Measurements from ENCODE around the gene CARNS1. TPM values are rescaled to one million over a fixed set of nuclear protein-coding genes. Genes with fewer than 3 reads are reported as not detected.

Gene CARNS1
- total RNA-seq, 3 donors from 2014 or later (not counting 1 experiment from before 2014, with no cell fraction given), result 25.0 to 29.0 (median 25.0) TPM

GRCh38 chr11:67372993-67373647 lies 42.4 kb upstream of the CARNS1 start, which contains the start of gene CLCF1:
Gene CLCF1 (minus strand): TSS chr11:67373598. CDS start chr11:67373539, 59 bp downstream.
- no peak for TF ChIP-seq CTCF (IDR thresholded peaks at IDR 0.05)
- H3K27me3 Mint-ChIP-seq (ENCODE audit: low read depth in 2 of 2), result no peaks in the 10 kb centered on the region
- H3K4me1 Mint-ChIP-seq, result peaks cover 44 to 54% of the 10 kb centered on the region in 2 donors
- H3K36me3 Mint-ChIP-seq, result no peaks in the 10 kb centered on the region
- H3K9me3 Mint-ChIP-seq, result no peaks in the 10 kb centered on the region
- Histone ChIP-seq H3K4me3 (ENCODE audit: low read length) (peak within 1 kb of the TSS; percentile 41), H3K9me3 (ENCODE audit: control insufficient read depth, insufficient read depth, low read length) (no peaks in the 10 kb centered on the region), H3K4me1 (ENCODE audit: control insufficient read depth, insufficient read depth, low read length) (peaks cover 57% of the 10 kb centered on the region), H3K36me3 (ENCODE audit: control insufficient read depth, insufficient read depth, low read length) (no peaks in the 10 kb centered on the region), H3K27ac (ENCODE audit: low read length) (peak within 1 kb of the TSS; percentile 43), H3K27me3 (ENCODE audit: control insufficient read depth, insufficient read depth, low read length) (peaks cover 3% of the 10 kb centered on the region)
- ATAC-seq (peak; percentile 32 to 45 (median 42)), DNase-seq (peak; percentile 55 to 58)
- under 1% methylated on average over 76 of the region's 76 CpGs for WGBS (ENCODE audit: insufficient coverage)
- peak within 1 kb of the TSS; percentile 97 for H3K4me3 Mint-ChIP-seq
- intact Hi-C loops (cut with micrococcal nuclease), result loop anchor here (5.0 kb wide), 2 partner anchors 86 to 106 kb away; partner anchors contain the start of genes ANKRD13D and GRK2
- H3K27ac Mint-ChIP-seq, result peak within 1 kb of the TSS; percentile 88 to 89

- peak overlapping the region; percentile 97 for H3K4me3 Mint-ChIP-seq
- no peaks in the 10 kb centered on the region for H3K9me3 ChIP-seq (ENCODE audit: control insufficient read depth, insufficient read depth, low read length)
- peaks cover 3% of the 10 kb centered on the region for H3K27me3 ChIP-seq (ENCODE audit: control insufficient read depth, insufficient read depth, low read length)
- peak overlapping the region; percentile 41 for H3K4me3 ChIP-seq (ENCODE audit: low read length)
- no peaks in the 10 kb centered on the region for H3K9me3 Mint-ChIP-seq
- no peaks in the 10 kb centered on the region for H3K36me3 ChIP-seq (ENCODE audit: control insufficient read depth, insufficient read depth, low read length)
- peak overlapping the region; percentile 88 to 89 for H3K27ac Mint-ChIP-seq
- no peaks in the 10 kb centered on the region for H3K36me3 Mint-ChIP-seq
- intact Hi-C loops (cut with micrococcal nuclease), result loop anchor here (5.0 kb wide), 2 partner anchors 87 to 107 kb away; partner anchors contain the start of genes ANKRD13D and GRK2
- H3K27me3 Mint-ChIP-seq (ENCODE audit: low read depth in 2 of 2), result no peaks in the 10 kb centered on the region
- DNase-seq, result peak; percentile 68 to 91
- 7% methylated on average over 34 of the region's 40 CpGs for WGBS (ENCODE audit: insufficient coverage)
- peaks cover 50% of the 10 kb centered on the region for H3K4me1 ChIP-seq (ENCODE audit: control insufficient read depth, insufficient read depth, low read length)
- peak overlapping the region; percentile 43 for H3K27ac ChIP-seq (ENCODE audit: low read length)
- peak; percentile 76 to 83 (median 76) for ATAC-seq
- H3K4me1 Mint-ChIP-seq, result peaks cover 36 to 46% of the 10 kb centered on the region in 2 donors
- peak; percentile 35 for TF ChIP-seq CTCF (IDR thresholded peaks at IDR 0.05)
Measured at GRCh38 chr11:67373648-67374570, 41.6 kb upstream of the CARNS1 start.

- peaks cover 28 to 40% of the 10 kb centered on the region in 2 donors for H3K4me1 Mint-ChIP-seq
- Histone ChIP-seq H3K4me1 (ENCODE audit: control insufficient read depth, insufficient read depth, low read length) (peaks cover 41% of the 10 kb centered on the region), H3K9me3 (ENCODE audit: control insufficient read depth, insufficient read depth, low read length) (no peaks in the 10 kb centered on the region), H3K27ac (ENCODE audit: low read length) (peak overlapping the region; percentile 43), H3K36me3 (ENCODE audit: control insufficient read depth, insufficient read depth, low read length) (no peaks in the 10 kb centered on the region), H3K4me3 (ENCODE audit: low read length) (no peak overlapping the region), H3K27me3 (ENCODE audit: control insufficient read depth, insufficient read depth, low read length) (peaks cover 3% of the 10 kb centered on the region)
- peak overlapping the region in 1 of 2 donors; percentile 89 for H3K27ac Mint-ChIP-seq
- no peak for TF ChIP-seq CTCF (IDR thresholded peaks at IDR 0.05)
- ATAC-seq (no peak), DNase-seq (no peak)
- intact Hi-C loops (cut with micrococcal nuclease), result loop anchor here (5.0 kb wide), 2 partner anchors 87 to 107 kb away; partner anchors contain the start of genes ANKRD13D and GRK2
- peak overlapping the region; percentile 17 for H3K4me3 Mint-ChIP-seq
- H3K36me3 Mint-ChIP-seq, result no peaks in the 10 kb centered on the region
- H3K9me3 Mint-ChIP-seq, result no peaks in the 10 kb centered on the region
- no peaks in the 10 kb centered on the region for H3K27me3 Mint-ChIP-seq (ENCODE audit: low read depth in 2 of 2)
- WGBS (ENCODE audit: insufficient coverage), result 43% methylated on average over 5 of the region's 9 CpGs
Measured at GRCh38 chr11:67374571-67375281, 40.8 kb upstream of the CARNS1 start.
